ENCODE results near the gene MYOF.
A peak's percentile ranks its signal among the peaks of the same experiment; 100 is the strongest.

The MYOF gene

GRCh38 chr10:93491602-93492121 lies 9.5 kb upstream of the MYOF start:
- H4K91ac ChIP-seq (ENCODE audit: low read depth, low read length), result no peak overlapping the region
- peaks cover 4 to 7% of the 10 kb centered on the region in 2 experiments for H3K4me1 ChIP-seq (ENCODE audit: control insufficient read depth in 1 of 2, insufficient read depth in 2 of 2, low read length in 2 of 2)
- no peak overlapping the region for H4K8ac ChIP-seq (ENCODE audit: low read depth, low read length)
- H3K14ac ChIP-seq (ENCODE audit: low read length), result no peak overlapping the region
- H3K27me3 ChIP-seq (ENCODE audit: insufficient read depth, low read length), result no peaks in the 10 kb centered on the region
- no peak overlapping the region for H4K12ac ChIP-seq (ENCODE audit: low read depth, low read length)
- peaks cover 4% of the 10 kb centered on the region for H3K79me1 ChIP-seq (ENCODE audit: low read length)
- no peak overlapping the region for H3K4me3 ChIP-seq (ENCODE audit: low read depth, low read length)
- no peak overlapping the region for H3K23ac ChIP-seq (ENCODE audit: low read length)
- no peaks in the 10 kb centered on the region for H3K36me3 ChIP-seq (ENCODE audit: control insufficient read depth in 1 of 2, insufficient read depth in 2 of 2, low read length in 2 of 2)
- no peak overlapping the region for H2AFZ ChIP-seq (ENCODE audit: insufficient read depth, low read length, poor library complexity)
- H3K27ac ChIP-seq (ENCODE audit: low read depth, low read length), result no peak overlapping the region
- H2BK12ac ChIP-seq (ENCODE audit: low read length), result no peak overlapping the region
- H2BK5ac ChIP-seq (ENCODE audit: low read depth, low read length, poor library complexity), result no peak overlapping the region
- no peak overlapping the region for H3K4me2 ChIP-seq (ENCODE audit: low read length)
- no peak overlapping the region for H2AK5ac ChIP-seq (ENCODE audit: low read length)
- no peaks in the 10 kb centered on the region for H3K79me2 ChIP-seq (ENCODE audit: control insufficient read depth, insufficient read depth, low read length, poor library complexity)
- no peak overlapping the region for H3K4ac ChIP-seq (ENCODE audit: low read depth, low read length)
- peaks cover 1% of the 10 kb centered on the region for H3K9me3 ChIP-seq (ENCODE audit: insufficient read depth, low read depth, low read length)
- DNase-seq, result no peak
- no peak overlapping the region for H2BK120ac ChIP-seq (ENCODE audit: insufficient read depth, low read length, poor library complexity)
- no peak overlapping the region for H3K18ac ChIP-seq (ENCODE audit: low read length)
- H3K9ac ChIP-seq (ENCODE audit: low read length), result no peak overlapping the region
- WGBS (ENCODE audit: extremely low coverage, insufficient coverage, insufficient read length), result no CpG with 5 or more reads among the region's 2 CpGs

GRCh38 chr10:93488956-93489528 lies 6.9 kb upstream of the MYOF start:
- no CpG with 5 or more reads among the region's 4 CpGs for WGBS (ENCODE audit: extremely low coverage, insufficient coverage, insufficient read length)
- Histone ChIP-seq H2BK120ac (ENCODE audit: insufficient read depth, low read length, poor library complexity) (no peak overlapping the region), H3K36me3 (ENCODE audit: control insufficient read depth in 1 of 2, insufficient read depth in 2 of 2, low read length in 2 of 2) (no peaks in the 10 kb centered on the region), H3K27me3 (ENCODE audit: insufficient read depth, low read length) (no peaks in the 10 kb centered on the region), H3K23ac (ENCODE audit: low read length) (no peak overlapping the region), H2BK5ac (ENCODE audit: low read depth, low read length, poor library complexity) (no peak overlapping the region), H2AFZ (ENCODE audit: insufficient read depth, low read length, poor library complexity) (no peak overlapping the region), H4K8ac (ENCODE audit: low read depth, low read length) (no peak overlapping the region), H3K79me1 (ENCODE audit: low read length) (no peaks in the 10 kb centered on the region), H4K12ac (ENCODE audit: low read depth, low read length) (no peak overlapping the region), H3K9ac (ENCODE audit: low read length) (no peak overlapping the region), H3K4me3 (ENCODE audit: low read depth, low read length) (peak overlapping the region; percentile 37), H4K91ac (ENCODE audit: low read depth, low read length) (no peak overlapping the region), H2BK12ac (ENCODE audit: low read length) (no peak overlapping the region), H3K27ac (ENCODE audit: low read depth, low read length) (no peak overlapping the region), H3K18ac (ENCODE audit: low read length) (no peak overlapping the region), H3K14ac (ENCODE audit: low read length) (no peak overlapping the region), H3K9me3 (ENCODE audit: insufficient read depth, low read depth, low read length) (peaks cover 1% of the 10 kb centered on the region), H3K4ac (ENCODE audit: low read depth, low read length) (no peak overlapping the region), H3K4me1 (ENCODE audit: control insufficient read depth in 1 of 2, insufficient read depth in 2 of 2, low read length in 2 of 2) (peaks cover 4 to 7% of the 10 kb centered on the region in 2 experiments), H3K4me2 (ENCODE audit: low read length) (no peak overlapping the region), H3K79me2 (ENCODE audit: control insufficient read depth, insufficient read depth, low read length, poor library complexity) (no peaks in the 10 kb centered on the region), H2AK5ac (ENCODE audit: low read length) (no peak overlapping the region)
- DNase-seq, result peak; percentile 8 to 52

DNA sequence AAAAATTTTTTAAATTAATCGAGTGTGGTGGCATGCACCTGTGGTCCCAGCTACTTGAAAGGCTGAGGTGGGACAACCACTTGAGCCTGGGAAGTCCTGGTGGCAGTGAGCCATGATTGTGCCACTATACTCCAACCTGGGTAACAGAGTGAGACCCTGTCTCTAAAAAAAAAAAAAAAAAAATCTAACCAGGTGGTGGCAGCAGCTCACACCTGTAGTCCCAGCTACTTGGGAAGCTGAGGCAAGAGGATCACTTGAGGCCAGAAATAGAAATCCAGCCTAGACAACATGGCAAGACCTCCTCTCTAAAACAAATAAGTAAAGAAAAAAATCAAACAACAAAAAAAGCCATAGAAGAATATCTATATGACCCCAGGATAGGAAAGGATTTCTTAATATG lies 3.6 kb upstream of the MYOF start:
- Histone ChIP-seq H3K14ac (ENCODE audit: low read length) (no peak overlapping the region), H3K23ac (ENCODE audit: low read length) (no peak overlapping the region), H3K27me3 (ENCODE audit: insufficient read depth, low read length) (no peaks in the 10 kb centered on the region), H2AK5ac (ENCODE audit: low read length) (no peak overlapping the region), H3K79me1 (ENCODE audit: low read length) (peaks cover 11% of the 10 kb centered on the region), H3K18ac (ENCODE audit: low read length) (no peak overlapping the region), H3K4ac (ENCODE audit: low read depth, low read length) (no peak overlapping the region), H3K79me2 (ENCODE audit: control insufficient read depth, insufficient read depth, low read length, poor library complexity) (peaks cover 6% of the 10 kb centered on the region), H4K91ac (ENCODE audit: low read depth, low read length) (no peak overlapping the region), H2AFZ (ENCODE audit: insufficient read depth, low read length, poor library complexity) (no peak overlapping the region), H4K8ac (ENCODE audit: low read depth, low read length) (no peak overlapping the region), H3K4me2 (ENCODE audit: low read length) (no peak overlapping the region), H3K36me3 (ENCODE audit: control insufficient read depth in 1 of 2, insufficient read depth in 2 of 2, low read length in 2 of 2) (no peaks in the 10 kb centered on the region), H2BK120ac (ENCODE audit: insufficient read depth, low read length, poor library complexity) (no peak overlapping the region), H4K12ac (ENCODE audit: low read depth, low read length) (no peak overlapping the region), H3K27ac (ENCODE audit: low read depth, low read length) (no peak overlapping the region), H3K4me3 (ENCODE audit: low read depth, low read length) (no peak overlapping the region), H2BK12ac (ENCODE audit: low read length) (no peak overlapping the region), H3K9me3 (ENCODE audit: insufficient read depth, low read depth, low read length) (peaks cover 1% of the 10 kb centered on the region), H3K9ac (ENCODE audit: low read length) (no peak overlapping the region), H2BK5ac (ENCODE audit: low read depth, low read length, poor library complexity) (no peak overlapping the region), H3K4me1 (ENCODE audit: control insufficient read depth in 1 of 2, insufficient read depth in 2 of 2, low read length in 2 of 2) (peaks cover 0 to 5% of the 10 kb centered on the region in 2 experiments)
- no CpG with 5 or more reads among the region's 1 CpG for WGBS (ENCODE audit: extremely low coverage, insufficient coverage, insufficient read length)
- no peak for DNase-seq

DNA sequence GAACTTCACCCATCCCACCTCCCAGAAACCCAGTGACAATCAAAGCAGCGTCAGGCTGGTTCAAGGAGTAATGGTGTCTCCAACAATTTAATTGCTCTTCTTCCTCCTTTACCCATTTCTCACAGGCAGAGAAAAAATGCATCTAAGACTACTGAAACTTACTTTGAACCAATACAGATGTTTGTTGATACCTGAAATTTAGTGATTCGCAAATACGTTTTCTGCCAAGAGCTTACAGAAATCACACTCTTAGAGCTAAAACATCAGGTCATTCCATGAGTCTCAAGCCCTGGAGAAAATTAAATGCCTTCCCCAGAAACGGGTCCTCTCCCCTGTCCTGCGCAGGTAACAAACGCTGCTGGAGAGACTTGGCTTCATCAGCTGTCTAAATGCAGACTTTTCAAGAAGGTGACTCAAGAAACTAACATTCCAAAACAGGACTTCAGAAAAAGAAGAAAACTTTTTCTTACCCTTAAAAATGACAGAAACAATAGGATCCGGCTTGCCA lies 443 bp downstream of the MYOF start:
- no CpG with 5 or more reads among the region's 7 CpGs for WGBS (ENCODE audit: extremely low coverage, insufficient coverage, insufficient read length)
- H3K4me1 ChIP-seq (ENCODE audit: control insufficient read depth in 1 of 2, insufficient read depth in 2 of 2, low read length in 2 of 2), result no peaks in the 10 kb centered on the region
- peaks cover 12% of the 10 kb centered on the region for H3K79me1 ChIP-seq (ENCODE audit: low read length)
- H3K36me3 ChIP-seq (ENCODE audit: control insufficient read depth in 1 of 2, insufficient read depth in 2 of 2, low read length in 2 of 2), result no peaks in the 10 kb centered on the region
- H3K4ac ChIP-seq (ENCODE audit: low read depth, low read length), result peak overlapping the region; percentile 58
- H2BK5ac ChIP-seq (ENCODE audit: low read depth, low read length, poor library complexity), result peak overlapping the region; percentile 92
- H3K9me3 ChIP-seq (ENCODE audit: insufficient read depth, low read depth, low read length), result no peaks in the 10 kb centered on the region
- peak overlapping the region; percentile 67 for H4K8ac ChIP-seq (ENCODE audit: low read depth, low read length)
- no peak for DNase-seq
- H3K9ac ChIP-seq (ENCODE audit: low read length), result peak overlapping the region; percentile 77
- H3K79me2 ChIP-seq (ENCODE audit: control insufficient read depth, insufficient read depth, low read length, poor library complexity), result peaks cover 8% of the 10 kb centered on the region
- peak overlapping the region; percentile 57 for H4K12ac ChIP-seq (ENCODE audit: low read depth, low read length)
- no peak overlapping the region for H2AK5ac ChIP-seq (ENCODE audit: low read length)
- H3K23ac ChIP-seq (ENCODE audit: low read length), result no peak overlapping the region
- peak overlapping the region; percentile 75 for H2BK120ac ChIP-seq (ENCODE audit: insufficient read depth, low read length, poor library complexity)
- H3K4me2 ChIP-seq (ENCODE audit: low read length), result peak overlapping the region; percentile 90
- peak overlapping the region; percentile 73 for H3K14ac ChIP-seq (ENCODE audit: low read length)
- H3K27me3 ChIP-seq (ENCODE audit: insufficient read depth, low read length), result no peaks in the 10 kb centered on the region
- H2BK12ac ChIP-seq (ENCODE audit: low read length), result peak overlapping the region; percentile 79
- H2AFZ ChIP-seq (ENCODE audit: insufficient read depth, low read length, poor library complexity), result no peak overlapping the region
- peak overlapping the region; percentile 59 for H4K91ac ChIP-seq (ENCODE audit: low read depth, low read length)
- peak overlapping the region; percentile 84 for H3K18ac ChIP-seq (ENCODE audit: low read length)
- H3K27ac ChIP-seq (ENCODE audit: low read depth, low read length), result peak overlapping the region; percentile 88
- peak overlapping the region; percentile 70 for H3K4me3 ChIP-seq (ENCODE audit: low read depth, low read length)

Data from trophoblast cell (in vitro differentiated cells and primary cell).